Neural cell (in vitro differentiated cells): ENCODE measurements around the gene AGMAT. TPM values are rescaled to one million over a fixed set of nuclear protein-coding genes. Genes with fewer than 3 reads are reported as not detected.

Source experiments
- H2AFZ ChIP-seq: fragments of 200-600, 300-800 bp; sonication (generic), shearing (Covaris generic); 2 replicates; pipeline ENCODE4 v1.6.0; 2014; ENCODE audit warnings: low read depth, mild to moderate bottlenecking, antibody characterized with exemption, low read length, moderate library complexity
- H3F3A ChIP-seq: fragments of 200-600 bp; shearing (Covaris generic); 2 replicates; pipeline ENCODE4 v1.6.1; 2016; ENCODE audit warnings: mild to moderate bottlenecking, moderate library complexity, mixed read lengths, antibody characterized with exemption, low read length; ENCODE audit not compliant: insufficient read depth, poor library complexity, severe bottlenecking
- H3K27ac ChIP-seq: fragments of 200-600, 300-800 bp; sonication (generic), shearing (Covaris generic); 2 replicates; pipeline ENCODE4 v1.5.1; 2014; ENCODE audit warnings: mild to moderate bottlenecking, low read length, moderate library complexity
- H3K27me3 ChIP-seq: fragments of 300-800, 200-600 bp; sonication (generic), shearing (Covaris generic); 2 replicates; pipeline ENCODE4 v1.6.0; 2014; ENCODE audit warnings: mild to moderate bottlenecking, low read depth, low read length, moderate library complexity; ENCODE audit not compliant: insufficient read depth
- H3K36me3 ChIP-seq: fragments of 300-800, 200-600 bp; sonication (generic), shearing (Covaris generic); 2 replicates; pipeline ENCODE4 v1.5.1; 2014; ENCODE audit warnings: mild to moderate bottlenecking, antibody characterized with exemption, low read length, moderate library complexity; ENCODE audit not compliant: insufficient read depth
- H3K4me2 ChIP-seq: fragments of 300-800, 200-600 bp; sonication (generic), shearing (Covaris generic); 2 replicates; pipeline ENCODE4 v1.6.0; 2014; ENCODE audit warnings: mild to moderate bottlenecking, low read length
- H3K4me3 ChIP-seq: fragments of 300-800, 200-600 bp; sonication (generic), shearing (Covaris generic); 2 replicates; pipeline ENCODE4 v1.5.1; 2014; ENCODE audit warnings: mild to moderate bottlenecking, low read length, moderate library complexity
- H3K79me2 ChIP-seq: fragments of 200-600 bp; shearing (Covaris generic); replicated peaks from 2 replicates; pipeline ENCODE4 v1.6.0; 2014; ENCODE audit warnings: mild to moderate bottlenecking, low read length, moderate library complexity; ENCODE audit not compliant: insufficient read depth
- H3K9ac ChIP-seq: fragments of 300-800, 200-600 bp; sonication (generic), shearing (Covaris generic); 2 replicates; pipeline ENCODE4 v1.6.1; 2016; ENCODE audit warnings: mild to moderate bottlenecking, low read length, mixed read lengths
- H3K9me2 ChIP-seq: fragments of 200-600 bp; shearing (Covaris generic); 2 replicates; pipeline ENCODE4 v1.6.1; 2016; ENCODE audit warnings: mild to moderate bottlenecking, low read length, mixed read lengths; ENCODE audit not compliant: insufficient read depth
- H3K9me3 ChIP-seq: fragments of 200-600, 300-800 bp; sonication (generic), shearing (Covaris generic); 2 replicates; pipeline ENCODE4 v1.6.1; 2016; ENCODE audit warnings: mild to moderate bottlenecking, mixed run types, low read length, moderate library complexity, mixed read lengths
- H4K20me1 ChIP-seq: fragments of 200-600 bp; shearing (Covaris generic); 2 replicates; pipeline ENCODE4 v1.6.1; 2016; ENCODE audit warnings: mild to moderate bottlenecking, mixed run types; ENCODE audit not compliant: insufficient read depth
- CTCF ChIP-seq: fragments of 450-650 bp; IDR thresholded peaks from 2 replicates; pipeline ENCODE4 v1.5.1; 2014; ENCODE audit warnings: antibody characterized with exemption, mild to moderate bottlenecking, moderate library complexity; ENCODE audit not compliant: poor library complexity, severe bottlenecking
- EP300 ChIP-seq: fragments of 450-650 bp; conservative IDR thresholded peaks from 2 replicates; pipeline ENCODE4 v1.6.1; 2014; ENCODE audit warnings: antibody characterized with exemption, mild to moderate bottlenecking, moderate library complexity; ENCODE audit not compliant: poor library complexity, severe bottlenecking
- EZH2 ChIP-seq: fragments of 200-600, 300-800 bp; shearing (Covaris generic), sonication (generic); IDR thresholded peaks from 2 replicates; pipeline ENCODE4 v1.6.1; 2014; ENCODE audit warnings: antibody characterized with exemption, low read length, borderline replicate concordance, mild to moderate bottlenecking; ENCODE audit not compliant: insufficient read depth, poor library complexity, severe bottlenecking
- MXI1 ChIP-seq: fragments of 450-650 bp; conservative IDR thresholded peaks from 2 replicates; pipeline ENCODE4 v1.6.1; 2014; ENCODE audit warnings: antibody characterized with exemption, mild to moderate bottlenecking; ENCODE audit not compliant: poor library complexity, severe bottlenecking
- POLR2AphosphoS5 ChIP-seq: IDR thresholded peaks from 2 replicates; pipeline ENCODE4 v1.6.1; 2012
- RAD21 ChIP-seq: fragments of 450-650 bp; conservative IDR thresholded peaks from 2 replicates; pipeline ENCODE4 v1.6.1; 2014; ENCODE audit warnings: antibody characterized with exemption, mild to moderate bottlenecking, moderate library complexity
- REST ChIP-seq: IDR thresholded peaks from 2 replicates; pipeline ENCODE4 v1.6.1; 2012; ENCODE audit warnings: borderline replicate concordance
- SMC3 ChIP-seq: fragments of 450-650 bp; conservative IDR thresholded peaks from 2 replicates; pipeline ENCODE4 v1.6.1; 2014; ENCODE audit warnings: antibody characterized with exemption, mild to moderate bottlenecking, moderate library complexity; ENCODE audit not compliant: poor library complexity
- TAF1 ChIP-seq: IDR thresholded peaks from 2 replicates; pipeline ENCODE4 v1.6.1; 2012; ENCODE audit warnings: low read depth
- polyA plus RNA-seq: library from polyadenylated mRNA; depleted of rRNA; stranded (reverse); fragments of >200 nt; gene quantifications from 2 replicates; pipeline ENCODE4 v1.2.3, GENCODE V29; 2014

Gene AGMAT
- polyA plus RNA-seq, 1 donor from 2014 or later: not detected

GRCh38 chr1:15626269-15626950, 41.6 kb upstream of the AGMAT start:
- Histone ChIP-seq H3K4me2 (no peak overlapping the region), H3K9me3 (no peaks in the 10 kb centered on the region), H3F3A (no peaks in the 10 kb centered on the region), H3K27ac (no peak overlapping the region), H3K36me3 (no peaks in the 10 kb centered on the region), H4K20me1 (no peaks in the 10 kb centered on the region), H3K27me3 (no peaks in the 10 kb centered on the region), H3K9ac (no peak overlapping the region), H3K4me3 (no peak overlapping the region), H3K79me2 (peaks cover 28% of the 10 kb centered on the region), H3K9me2 (no peaks in the 10 kb centered on the region), H2AFZ (no peak overlapping the region)
- TF ChIP-seq TAF1 (no peak), EZH2 (no peak), EP300 (no peak), MXI1 (no peak), REST (no peak), POLR2AphosphoS5 (no peak), CTCF (no peak), SMC3 (no peak), RAD21 (no peak)

GRCh38 chr1:15625056-15625917, 40.4 kb upstream of the AGMAT start:
- Histone ChIP-seq H3K27me3 (no peaks in the 10 kb centered on the region), H3K9me2 (no peaks in the 10 kb centered on the region), H3K79me2 (peaks cover 39% of the 10 kb centered on the region), H3K36me3 (no peaks in the 10 kb centered on the region), H4K20me1 (no peaks in the 10 kb centered on the region), H3F3A (no peaks in the 10 kb centered on the region), H3K9me3 (no peaks in the 10 kb centered on the region), H3K9ac (no peak overlapping the region), H3K27ac (no peak overlapping the region), H3K4me3 (no peak overlapping the region), H2AFZ (no peak overlapping the region), H3K4me2 (no peak overlapping the region)
- TF ChIP-seq RAD21: no peak
- no peak for TF ChIP-seq CTCF
